ENCODE results near the gene PRX. TPM values are rescaled to one million over a fixed set of nuclear protein-coding genes. Genes with fewer than 3 reads are reported as not detected.

Gene PRX
- total and polyA plus RNA-seq, 9 of the 15 experiments (the other 6 are each of a cell fraction or from before 2014, with no cell fraction given) = 0.65 to 3.5 (median 1.7) TPM; not detected in 2

- CTCF ChIA-PET (ENCODE audit: low intra/inter-chr PET ratio) = no interaction called here
- FAIRE-seq = no peak
- peaks cover 83% of the 10 kb centered on the region for H3K36me3 ChIP-seq (ENCODE audit: control insufficient read depth, insufficient read depth, low read length)
- H3K4me1 ChIP-seq (replicated peaks in 1 of 2; ENCODE audit: control insufficient read depth in 2 of 2, insufficient read depth in 2 of 2, low read length in 2 of 2) = peaks cover 0 to 5% of the 10 kb centered on the region in 2 experiments; a peak in 3 of 5 replicates
- H3K9me3 ChIP-seq (replicated peaks; ENCODE audit: control insufficient read depth, insufficient read depth, low read depth, low read length) = no peaks in the 10 kb centered on the region
- TF ChIP-seq KDM2B (CRISPR knock-in tag; IDR thresholded peaks at IDR 0.05) = no peak
- no peak for TF ChIP-seq ZSCAN29 (IDR thresholded peaks at IDR 0.05)
- no peak for TF ChIP-seq TARDBP (IDR thresholded peaks at IDR 0.05)
- no peak for TF ChIP-seq GATA2 (CRISPR knock-in tag; IDR thresholded peaks at IDR 0.05)
- TF ChIP-seq YBX1 (IDR thresholded peaks at IDR 0.05) = no peak
- no peak for TF ChIP-seq ZNF280B (CRISPR knock-in tag; IDR thresholded peaks at IDR 0.05)
- no peak for TF ChIP-seq FOXP4 (CRISPR knock-in tag; IDR thresholded peaks at IDR 0.05; ENCODE audit: borderline replicate concordance)
- peak; percentile 27 for TF ChIP-seq POLR2B (IDR thresholded peaks at IDR 0.05; ENCODE audit: low read depth, partially characterized antibody)
- POLR2A ChIA-PET = interaction anchor here (0.6 to 4.2 kb wide), 6 partner anchors 9 to 155 kb away, joined by 3 to 43 read pairs (median 4); partner anchors contain the start of genes BLVRB and SERTAD3
- H4K20me1 ChIP-seq (replicated peaks; ENCODE audit: control insufficient read depth, insufficient read depth, low read length) = no peaks in the 10 kb centered on the region; the same call in 1 of the 2 replicates
- in situ Hi-C loops (cut with MboI) = no loop called here
- WGBS (ENCODE audit: insufficient coverage, low coverage, missing lambda C conversion rate) = 98% methylated on average over 5 of the region's 5 CpGs
- H3K9me1 ChIP-seq (ENCODE audit: control insufficient read depth, insufficient read depth, low read length) = no peaks in the 10 kb centered on the region
- H3K79me2 ChIP-seq (ENCODE audit: control insufficient read depth, insufficient read depth, low read length) = peaks cover under 1% of the 10 kb centered on the region; the same call in 1 of the 3 replicates
- no peak overlapping the region for H3K4me3 ChIP-seq
- no peak overlapping the region for H2AFZ ChIP-seq (ENCODE audit: low read depth, low read length)
- intact Hi-C loops (cut with micrococcal nuclease) = no loop called here
- no TSS peak for BruUV-seq (replicated peaks)
- no peaks in the 10 kb centered on the region for H3K27me3 ChIP-seq (ENCODE audit: control insufficient read depth in 2 of 2, insufficient read depth in 2 of 2, low read length in 2 of 2)
- no peak overlapping the region for H3K9ac ChIP-seq (ENCODE audit: insufficient read depth in 1 of 2, low read depth in 2 of 2, low read length in 2 of 2)
- H3K4me2 ChIP-seq (ENCODE audit: insufficient read depth, low read length) = no peak overlapping the region
- ATAC-seq = no peak
- no peak for DNase-seq (ENCODE audit: extremely low read depth in 1 of 4, low spot score in 3 of 4)
- no peak overlapping the region for H3K27ac ChIP-seq (ENCODE audit: extremely low read depth, low read depth, low read length)
Observed at GRCh38 chr19:40453151-40453735, 40.1 kb upstream of the PRX start.
